GM21390 (cell line): ENCODE measurements around the gene DRD4.
"Not testable (repeated sequence)": the region's sequence is repeated elsewhere in the genome, so short reads cannot be mapped to it uniquely, and the experiment has no call there.

Experiments used
- ATAC-seq: cut with Tn5 transposase; IDR thresholded peaks from one replicate; pipeline ENCODE4 v1.9.1; 2021; ENCODE audit not compliant: unreplicated experiment

DRD4 gene

DNA sequence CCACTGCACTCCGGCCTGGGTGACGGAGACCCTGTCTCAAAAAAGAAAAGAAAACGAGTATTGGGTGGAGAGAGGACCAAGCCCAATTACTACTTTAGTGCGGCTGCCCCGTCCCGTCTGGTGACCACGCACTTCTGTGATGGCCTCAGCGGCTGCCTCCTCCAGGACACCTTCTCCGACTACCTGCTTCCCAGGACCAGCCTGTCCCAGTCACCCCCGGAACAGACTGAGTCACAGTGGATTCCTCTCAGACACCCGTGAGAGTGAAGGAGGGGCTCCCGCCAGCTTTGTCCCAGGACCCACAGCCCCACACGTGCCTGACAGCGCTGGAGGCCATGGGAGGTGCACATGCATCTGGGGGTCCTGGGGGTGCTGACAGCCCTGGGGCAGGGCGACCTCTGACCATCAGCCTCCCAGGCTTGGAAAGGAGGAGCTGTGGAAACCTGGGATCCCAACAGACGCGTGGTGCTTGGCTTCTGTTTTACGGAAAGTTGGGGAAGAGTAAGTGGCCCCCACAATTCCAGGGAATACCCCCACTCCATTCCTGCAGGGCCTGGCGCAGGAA lies 4.8 kb downstream of the DRD4 start:
- ATAC-seq = no peak

DNA sequence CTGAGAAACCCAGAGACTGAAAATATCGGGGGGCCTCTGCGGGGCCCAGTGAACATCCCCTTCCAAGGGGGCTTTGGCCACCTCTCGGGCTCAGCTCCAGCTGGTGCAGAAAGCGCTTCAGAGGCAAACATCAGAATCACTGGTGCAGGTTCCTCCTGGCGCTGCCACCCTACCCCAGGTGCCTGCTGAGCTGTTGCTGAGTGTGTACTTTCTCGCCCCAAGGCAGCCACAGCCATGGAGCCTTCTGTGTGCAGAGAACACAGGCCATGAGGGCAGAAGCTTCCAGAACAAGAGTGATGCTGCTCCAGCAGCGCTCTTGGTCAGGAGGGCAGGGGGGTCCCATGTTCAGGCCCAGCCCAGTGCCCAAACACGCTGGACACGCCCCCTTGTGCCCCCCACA lies 6.3 kb downstream of the DRD4 start:
- no peak for ATAC-seq

DNA sequence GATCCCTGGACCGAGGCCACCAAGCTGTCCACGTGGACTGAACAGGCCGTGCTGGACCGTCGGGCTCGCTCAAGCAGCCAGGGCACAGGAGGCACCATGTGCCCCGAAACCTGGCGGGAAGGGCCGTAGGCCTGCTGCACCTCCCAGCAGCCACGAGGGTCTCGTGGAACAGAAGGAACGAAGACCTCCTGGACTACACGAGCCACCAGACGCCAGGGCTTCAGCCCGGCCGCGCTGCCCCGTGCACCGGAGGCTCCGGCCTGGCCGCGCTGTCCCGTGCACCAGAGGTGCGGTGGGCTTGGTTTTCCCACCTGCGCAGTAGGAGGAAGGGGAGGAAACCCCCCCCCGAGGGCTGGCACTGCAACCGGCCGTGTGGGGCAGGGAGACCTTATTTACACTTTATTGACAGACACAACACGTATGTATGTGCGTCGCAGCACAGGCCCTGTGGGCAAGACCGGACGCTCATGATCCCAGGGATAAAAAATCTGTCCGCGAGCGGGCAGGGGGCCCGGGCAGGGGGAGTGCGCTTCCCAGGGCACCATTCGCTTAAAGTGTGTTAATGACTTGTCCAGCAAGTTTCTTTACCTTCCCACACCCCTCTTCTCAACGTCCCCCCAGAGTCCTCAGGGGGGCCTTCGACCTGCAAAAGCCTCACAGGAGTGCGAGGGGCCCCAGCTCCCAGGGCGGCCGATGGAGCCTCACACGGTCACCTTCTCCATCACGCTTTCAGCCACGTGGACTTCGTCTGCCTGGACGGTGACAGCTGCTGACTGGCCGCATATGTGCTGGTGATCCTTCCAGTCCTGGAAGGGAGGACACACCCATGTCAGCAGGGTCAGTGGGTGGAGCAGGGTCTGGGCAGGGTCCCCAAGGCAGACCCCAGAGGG lies 7.0 kb downstream of the DRD4 start:
- no peak for ATAC-seq

DNA sequence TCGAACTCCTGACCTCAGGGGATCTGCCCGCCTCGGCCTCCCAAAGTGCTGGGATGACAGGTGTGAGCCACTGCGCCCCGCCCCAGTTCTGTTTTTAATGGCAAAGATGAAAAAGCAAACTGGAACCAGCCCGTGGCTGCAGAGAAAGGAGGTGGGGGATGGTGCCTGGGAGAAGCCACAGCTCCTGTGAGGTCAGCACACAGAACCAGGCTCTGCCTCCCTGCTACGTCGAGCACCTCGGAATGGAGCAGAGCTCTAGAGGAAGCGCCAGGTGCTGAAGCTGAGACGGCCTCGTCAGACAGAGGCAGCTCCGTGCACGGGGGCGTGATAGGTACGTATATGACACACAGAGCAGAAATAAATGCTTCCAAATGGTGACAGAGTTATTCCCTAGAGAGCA lies 8.5 kb downstream of the DRD4 start:
- no peak for ATAC-seq

DNA sequence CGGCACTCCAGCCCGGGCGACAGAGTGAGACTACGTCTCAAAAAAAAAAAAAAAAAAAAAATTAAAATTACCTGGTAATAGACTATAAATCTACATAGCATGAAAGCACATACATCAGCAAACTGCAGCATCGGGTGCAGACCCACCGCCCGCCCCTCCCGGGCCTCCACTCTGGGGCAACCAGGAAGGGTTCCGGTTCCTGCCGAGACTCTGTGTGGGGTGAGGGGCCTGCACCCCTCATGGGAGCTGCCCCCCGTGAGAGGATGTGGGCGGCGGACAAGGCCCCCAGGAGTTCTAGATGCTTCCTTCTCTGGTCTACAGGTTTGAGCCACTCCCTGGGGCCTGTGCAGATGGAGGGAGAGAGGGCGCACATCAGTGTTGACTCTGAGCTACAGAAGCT lies 9.1 kb downstream of the DRD4 start:
- no peak for ATAC-seq

DNA sequence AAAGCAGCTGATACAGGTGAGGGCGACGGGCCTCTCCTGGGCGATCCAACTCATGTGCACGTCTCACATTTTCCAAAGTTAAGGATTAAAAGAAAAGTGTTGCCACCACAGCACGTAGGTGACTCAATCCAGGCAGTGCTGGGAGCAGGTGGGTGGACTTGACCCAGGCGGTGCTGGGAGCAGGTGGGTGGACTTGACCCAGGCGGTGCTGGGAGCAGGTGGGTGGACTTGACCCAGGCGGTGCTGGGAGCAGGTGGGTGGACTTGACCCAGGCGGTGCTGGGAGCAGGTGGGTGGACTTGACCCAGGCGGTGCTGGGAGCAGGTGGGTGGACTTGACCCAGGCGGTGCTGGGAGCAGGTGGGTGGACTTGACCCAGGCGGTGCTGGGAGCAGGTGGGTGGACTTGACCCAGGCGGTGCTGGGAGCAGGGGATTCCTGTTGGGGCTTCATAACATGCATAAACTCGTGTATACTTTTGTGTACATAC lies 10.6 kb downstream of the DRD4 start:
- ATAC-seq = not testable (repeated sequence)

DNA sequence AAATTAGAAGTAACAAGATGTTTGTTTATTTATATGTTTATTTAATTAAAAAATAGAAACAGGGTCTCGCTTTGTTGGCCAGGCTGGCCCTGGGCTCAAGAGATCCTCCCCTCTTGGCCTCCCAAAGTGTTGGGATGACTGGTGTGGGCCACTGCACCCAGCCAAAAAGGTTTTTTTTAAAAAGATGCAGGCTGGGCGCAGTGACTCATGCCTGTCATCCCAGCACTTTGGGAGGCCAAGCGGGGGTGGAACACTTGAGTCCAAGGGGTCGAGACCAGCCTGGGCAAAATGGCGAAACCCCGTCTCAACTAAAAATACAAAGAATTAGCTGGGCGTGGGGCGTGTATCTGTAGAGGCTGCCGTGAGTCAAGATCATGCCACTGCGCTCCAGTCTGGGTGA lies 13.4 kb downstream of the DRD4 start:
- ATAC-seq = no peak

DNA sequence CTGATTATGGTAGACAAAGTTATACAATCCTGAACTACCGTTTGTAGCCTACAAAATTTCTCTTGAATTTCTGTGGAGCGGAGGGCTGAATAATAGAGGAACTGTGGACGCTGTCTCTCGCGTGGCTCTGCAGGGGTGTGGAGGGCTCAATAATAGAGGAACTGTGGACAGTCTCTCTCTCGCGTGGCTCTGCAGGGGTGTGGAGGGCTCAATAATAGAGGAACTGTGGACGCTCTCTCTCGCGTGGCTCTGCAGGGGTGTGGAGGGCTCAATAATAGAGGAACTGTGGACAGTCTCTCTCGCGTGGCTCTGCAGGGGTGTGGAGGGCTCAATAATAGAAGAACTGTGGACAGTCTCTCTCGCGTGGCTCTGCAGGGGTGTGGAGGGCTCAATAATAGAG lies 16.1 kb downstream of the DRD4 start:
- ATAC-seq = not testable (repeated sequence)

DNA sequence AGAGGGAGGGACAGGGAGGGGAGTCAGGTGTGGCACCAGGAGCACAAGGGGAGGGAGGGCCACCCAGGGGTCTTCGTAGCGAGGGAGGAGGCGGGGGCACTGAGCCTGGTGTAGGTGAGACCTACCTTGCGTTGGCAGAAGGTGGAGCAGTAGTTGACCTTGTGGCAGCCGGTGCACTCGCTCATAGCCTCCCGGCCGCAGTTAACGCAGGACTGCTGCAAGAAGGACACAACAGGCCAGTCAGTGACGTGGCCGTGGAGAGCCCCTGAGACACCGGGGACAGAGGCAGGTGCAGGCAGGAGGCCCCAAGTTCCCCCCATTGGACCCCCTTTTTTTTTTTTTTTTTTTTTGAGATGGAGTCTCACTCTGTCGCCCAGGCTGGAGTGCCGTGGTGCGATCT lies 16.8 kb downstream of the DRD4 start:
- no peak for ATAC-seq

DNA sequence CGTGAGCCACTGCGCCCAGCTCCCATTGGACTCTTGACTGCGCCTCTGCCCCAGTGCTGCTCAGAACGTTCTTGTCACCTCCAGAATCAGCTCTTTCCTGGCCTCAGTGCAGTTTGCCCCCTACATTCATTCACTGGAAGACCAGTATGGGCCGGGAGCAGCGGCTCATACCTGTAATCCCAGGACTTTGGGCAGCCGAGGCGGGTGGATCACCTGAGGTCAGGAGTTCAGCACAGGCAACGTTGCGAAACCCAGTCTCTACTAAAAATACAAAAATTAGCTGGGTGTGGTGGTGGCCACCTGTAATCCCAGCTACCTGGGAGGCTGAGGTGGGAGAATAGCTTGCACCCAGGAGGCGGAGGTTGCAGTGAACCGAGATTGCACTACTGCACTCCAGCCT lies 17.4 kb downstream of the DRD4 start:
- ATAC-seq = not testable (repeated sequence)

DNA sequence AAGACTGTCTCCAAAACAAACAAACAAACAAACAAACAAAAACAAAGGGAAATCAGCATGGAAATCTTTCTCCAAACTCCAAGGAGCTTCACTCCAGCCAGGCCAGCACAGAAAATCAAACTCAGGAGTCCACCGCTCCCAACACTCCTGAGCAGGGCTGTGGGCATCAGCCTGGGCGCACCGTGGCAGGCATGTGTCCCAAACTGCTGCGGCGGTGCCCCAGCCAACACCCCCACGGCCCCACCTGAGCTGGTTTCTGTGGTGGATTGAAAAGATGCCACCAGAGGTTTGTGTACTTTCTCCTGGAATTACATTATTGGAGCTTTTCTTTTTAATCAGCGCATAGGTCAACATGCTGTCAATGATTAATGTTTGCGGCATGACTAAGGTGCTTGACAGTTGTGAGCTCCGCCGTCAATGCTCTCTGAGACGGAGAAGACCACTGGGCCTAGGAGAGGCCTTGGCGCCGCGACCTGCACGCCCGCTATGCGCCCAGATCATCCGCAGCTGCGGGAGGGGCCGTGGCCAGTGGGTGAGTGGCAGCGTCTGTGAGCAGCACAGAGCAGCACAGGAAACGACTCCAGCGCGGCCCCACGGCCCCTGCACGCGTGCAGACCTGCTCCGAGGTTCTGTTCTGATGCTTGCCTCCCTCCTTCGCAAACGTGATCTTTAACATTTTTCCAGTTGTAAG lies 18.1 kb downstream of the DRD4 start:
- no peak for ATAC-seq

DNA sequence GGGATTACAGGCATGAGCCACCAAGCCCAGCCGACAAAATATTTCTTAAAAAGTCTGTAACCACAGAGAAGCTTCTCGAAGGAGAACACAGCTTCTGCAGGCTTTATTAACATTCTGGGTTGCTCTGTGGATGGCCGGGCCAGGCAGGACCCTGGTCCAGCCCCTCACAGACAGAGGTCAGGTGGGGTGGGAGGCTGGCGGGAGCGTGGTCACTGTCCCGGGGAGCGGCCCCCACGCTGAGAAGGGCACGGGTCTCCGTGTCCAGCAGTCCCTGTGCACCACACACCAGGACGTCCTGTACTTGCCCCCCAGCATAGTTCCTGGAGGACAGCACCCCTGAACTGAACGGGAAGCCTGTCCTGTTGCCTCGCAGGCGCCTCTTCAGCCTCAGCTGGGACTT lies 19.4 kb downstream of the DRD4 start:
- no peak for ATAC-seq

DNA sequence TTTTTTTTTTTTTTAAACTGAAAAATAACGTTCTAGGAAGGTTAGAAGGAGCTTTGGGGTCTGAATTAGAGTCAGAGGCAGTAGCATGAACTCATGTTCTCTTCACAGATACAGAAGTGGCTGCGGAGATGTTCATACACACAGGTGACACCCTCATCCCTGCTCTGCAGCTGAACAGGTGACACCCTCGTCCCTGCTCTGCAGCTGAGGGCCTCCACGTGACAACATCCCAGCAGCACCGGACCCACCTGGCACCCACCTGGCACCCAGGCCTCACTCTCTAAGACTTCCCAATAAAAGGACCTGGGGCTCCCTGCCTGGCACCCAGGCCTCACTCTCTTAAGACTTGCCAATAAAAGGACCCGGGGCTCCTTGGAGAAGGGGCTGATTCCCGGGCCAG lies 19.8 kb downstream of the DRD4 start:
- no peak for ATAC-seq

DNA sequence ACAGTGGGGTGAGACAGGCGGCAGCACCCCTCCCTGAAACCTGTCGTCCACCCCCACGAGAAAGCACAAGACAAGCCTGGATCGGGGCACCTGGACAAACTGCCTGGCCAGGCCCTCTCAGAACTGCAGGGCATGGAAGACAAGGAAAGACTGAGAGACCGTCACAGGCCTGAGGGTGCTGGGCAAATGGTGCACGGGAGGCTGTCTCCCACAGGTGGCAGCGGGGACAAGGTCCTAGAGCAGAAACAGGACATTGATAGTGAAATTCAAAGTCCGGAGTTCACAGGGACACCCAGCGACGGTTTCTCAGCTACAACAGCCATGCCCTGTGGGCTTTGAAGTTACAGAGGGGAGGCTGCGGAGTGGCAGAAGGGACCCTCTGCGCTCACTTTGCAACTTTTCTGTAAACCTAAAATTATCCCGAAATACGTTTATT lies 20.6 kb downstream of the DRD4 start:
- ATAC-seq = no peak

DNA sequence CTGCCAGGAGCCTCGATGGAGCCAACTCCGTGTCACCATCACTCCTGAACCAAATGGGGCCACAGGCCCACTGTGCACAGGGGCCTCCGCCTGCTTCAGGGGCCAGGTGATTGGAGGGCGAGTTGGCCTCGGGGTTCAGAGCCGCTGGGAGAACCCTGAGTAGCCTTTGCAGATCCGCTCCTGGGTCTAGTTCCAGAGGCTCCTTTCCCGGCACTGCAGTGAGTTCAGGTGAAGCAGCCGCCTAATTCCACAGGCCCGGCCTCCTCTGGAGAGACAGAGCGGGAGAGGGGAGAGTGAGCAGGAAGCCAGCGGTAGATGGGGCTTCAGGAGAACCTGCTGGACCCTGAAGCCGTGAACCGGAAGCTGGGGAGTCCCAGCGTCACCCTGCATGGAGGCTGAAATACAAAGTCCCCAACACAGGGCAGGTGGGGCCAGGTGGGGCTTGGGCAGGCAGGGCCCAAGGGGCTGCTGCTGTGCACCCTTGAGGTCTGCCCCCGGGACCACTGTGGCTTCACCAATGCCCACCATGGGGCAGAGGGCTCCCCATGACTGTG lies 22.5 kb downstream of the DRD4 start:
- ATAC-seq = no peak

DNA sequence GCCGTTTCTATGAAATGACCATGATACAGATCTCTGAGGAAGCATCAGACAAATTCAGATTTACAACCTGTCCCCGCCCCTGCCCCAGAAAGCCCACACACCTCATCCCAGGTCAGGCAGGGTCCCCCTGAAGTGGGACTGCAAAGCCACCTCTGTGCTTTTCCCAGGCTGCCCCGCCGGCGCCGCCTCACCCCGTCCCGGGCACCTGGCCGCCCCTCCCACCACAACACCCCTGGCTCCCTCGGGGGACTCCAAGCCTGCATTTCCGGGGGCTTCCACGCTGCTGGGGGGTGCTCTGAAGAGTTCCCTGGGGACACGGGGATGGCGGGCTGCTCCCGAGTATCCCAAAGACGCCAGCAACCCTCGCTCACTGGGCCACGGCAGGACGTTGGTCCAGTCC lies 23.2 kb downstream of the DRD4 start:
- ATAC-seq = no peak

DNA sequence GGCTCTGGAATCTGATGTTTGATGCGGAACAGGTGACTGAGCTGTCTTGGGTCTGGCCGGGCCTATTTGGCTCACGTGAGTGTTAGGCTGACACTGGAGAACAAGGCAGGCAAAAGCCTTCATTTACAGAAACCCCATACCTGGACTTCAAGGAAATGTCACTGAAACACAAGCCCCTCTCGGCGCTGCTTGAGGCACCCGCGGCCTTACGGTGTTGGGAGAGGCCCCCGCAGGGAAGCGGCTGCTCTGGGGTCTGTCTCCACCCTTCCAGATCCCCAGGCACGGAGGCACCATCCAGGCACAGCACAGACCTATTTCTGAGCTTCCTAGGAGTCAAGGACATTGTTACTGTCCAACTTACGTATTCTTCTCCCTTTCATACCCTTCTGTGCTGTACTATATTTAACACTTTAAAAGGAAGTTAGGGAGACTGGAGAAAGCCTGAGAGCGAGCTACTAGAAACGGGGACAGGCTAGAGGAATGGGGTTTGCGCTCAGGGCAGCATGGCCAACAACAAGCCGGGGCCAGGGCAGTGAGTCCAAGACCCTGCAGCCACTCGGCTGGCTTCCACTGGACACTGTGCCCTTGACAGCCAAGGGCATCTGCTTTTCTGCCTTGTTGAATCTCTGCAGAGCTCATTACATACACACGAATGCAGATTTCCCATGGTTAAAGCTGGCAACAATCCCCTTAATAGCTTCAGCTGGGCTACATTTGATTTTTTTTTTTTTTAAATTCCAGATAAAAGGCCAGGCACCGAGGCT lies 23.8 kb downstream of the DRD4 start:
- ATAC-seq = no peak

DNA sequence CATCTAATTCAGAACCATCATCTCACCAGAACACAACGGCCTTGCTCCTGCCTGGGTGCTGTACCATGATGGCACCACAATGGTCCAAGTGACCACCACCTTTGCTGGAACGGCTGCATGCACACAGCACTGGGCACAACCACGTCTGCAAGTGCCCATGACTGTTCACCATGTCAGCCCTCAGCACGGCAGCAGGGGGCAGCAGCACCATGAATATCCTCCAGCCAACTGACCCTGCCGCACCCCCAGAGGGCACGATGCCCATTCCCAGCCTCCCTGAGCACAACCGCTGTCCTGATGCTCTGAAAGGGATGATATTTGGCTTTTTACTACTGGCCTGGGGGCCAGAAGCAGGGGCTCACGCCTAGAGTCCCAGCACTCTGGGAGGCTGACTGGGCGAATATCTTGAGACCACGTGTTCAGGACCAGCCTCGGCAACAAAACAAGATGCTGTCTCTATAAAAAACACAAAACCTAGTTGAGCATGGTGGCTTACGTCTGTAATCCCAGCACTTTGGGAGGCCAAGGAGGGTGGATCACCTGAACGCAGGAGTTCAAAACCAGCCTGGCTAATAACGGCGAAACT lies 25.7 kb downstream of the DRD4 start:
- no peak for ATAC-seq

DNA sequence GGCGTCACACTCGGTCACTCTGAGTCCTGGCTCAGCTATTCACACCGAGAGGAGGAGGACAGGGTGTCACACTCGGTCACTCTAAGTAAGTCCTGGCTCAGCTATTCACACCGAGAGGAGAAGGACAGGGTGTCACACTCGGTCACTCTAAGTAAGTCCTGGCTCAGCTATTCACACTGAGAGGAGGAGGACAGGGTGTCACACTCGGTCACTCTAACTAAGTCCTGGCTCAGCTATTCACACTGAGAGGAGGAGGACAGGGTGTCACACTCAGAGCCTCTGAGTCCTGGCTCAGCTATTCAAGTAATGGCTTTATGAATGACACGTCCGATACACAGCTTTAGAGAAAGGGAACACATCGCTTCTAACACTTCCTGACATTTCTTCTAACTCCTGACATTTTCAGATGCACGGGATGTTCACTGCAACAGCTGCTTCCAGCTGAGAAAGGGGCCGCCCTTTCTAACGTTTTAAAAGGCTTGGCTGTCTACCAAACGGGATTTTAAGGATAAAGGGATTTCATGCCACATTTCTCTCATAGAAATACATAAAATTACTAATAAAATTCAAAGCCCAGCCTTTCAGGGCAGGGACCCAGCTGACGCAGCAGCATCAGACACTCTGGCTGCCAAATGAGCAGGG lies 28.1 kb downstream of the DRD4 start:
- ATAC-seq = no peak

DNA sequence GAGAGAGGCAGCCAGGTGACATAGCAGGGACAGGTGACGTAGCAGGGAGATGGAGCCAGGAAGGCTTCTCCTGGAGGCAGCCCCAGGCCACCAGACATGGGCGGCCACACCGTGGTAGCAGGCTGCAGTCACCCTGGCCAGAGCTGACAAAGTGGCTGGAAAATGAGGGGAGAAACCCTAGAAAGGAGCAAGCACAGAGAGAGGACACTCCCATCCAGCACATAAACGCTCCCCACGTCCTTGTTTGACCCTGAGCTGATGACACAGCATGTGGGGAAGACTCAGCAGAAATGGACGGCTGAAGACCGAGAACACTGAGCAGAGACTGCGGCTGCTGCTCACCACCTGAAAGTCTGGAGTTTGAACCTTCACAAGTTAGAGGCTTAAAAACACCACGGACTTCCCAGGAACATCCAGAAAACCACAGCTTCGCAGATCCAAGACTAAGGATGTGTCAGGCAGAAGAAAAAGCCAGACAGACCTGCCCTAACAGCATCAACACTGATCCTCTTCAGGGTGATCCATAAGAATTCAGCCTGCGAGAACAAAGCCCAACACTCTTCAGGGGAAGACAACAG lies 28.7 kb downstream of the DRD4 start:
- ATAC-seq = no peak
